GM12891 (cell line): ENCODE data around the gene HOMER2.
"Not testable (repeated sequence)": the region's sequence is repeated elsewhere in the genome, so short reads cannot be mapped to it uniquely, and the experiment has no call there.

ENCODE experiments used
- DNase-seq: peaks from one replicate; pipeline ENCODE4 v3.0.0; 2011; ENCODE audit warnings: low spot score; ENCODE audit not compliant: insufficient read length
- FAIRE-seq: peaks from 2 replicates; lab custom pipeline; 2011; peaks lifted over from hg19 to GRCh38; lab: Jason Lieb, UNC
- PAX5 ChIP-seq: IDR thresholded peaks from 2 replicates; pipeline ENCODE4 v1.6.1; 2011; ENCODE audit warnings: low read length, moderate library complexity, mild to moderate bottlenecking; ENCODE audit not compliant: insufficient read depth, severe bottlenecking
- POLR2A ChIP-seq: IDR thresholded peaks from 2 replicates; pipeline ENCODE4 v1.6.1; 2011; ENCODE audit warnings: low read depth, low read length, control low read depth
- POLR2AphosphoS5 ChIP-seq: IDR thresholded peaks from 2 replicates; pipeline ENCODE4 v1.6.1; 2011; ENCODE audit warnings: low read depth, low read length, control low read depth
- POU2F2 ChIP-seq: IDR thresholded peaks from 2 replicates; pipeline ENCODE4 v1.6.1; 2011; ENCODE audit warnings: low read depth, mild to moderate bottlenecking, control low read depth, low read length, moderate library complexity
- SPI1 ChIP-seq: IDR thresholded peaks from 2 replicates; pipeline ENCODE4 v1.6.1; 2011; ENCODE audit warnings: low read depth, low read length, control low read depth
- TAF1 ChIP-seq: IDR thresholded peaks from 2 replicates; pipeline ENCODE4 v1.6.1; 2011; ENCODE audit warnings: low read depth, low read length, control low read depth

HOMER2 gene

GRCh38 chr15:82870727-82871320 is 81.7 kb downstream of the HOMER2 start:
- TF ChIP-seq PAX5 (no peak), SPI1 (no peak), POLR2AphosphoS5 (no peak), TAF1 (no peak), POLR2A (no peak), POU2F2 (no peak)
- FAIRE-seq (no peak), DNase-seq (no peak)

- FAIRE-seq, DNase-seq: not testable (repeated sequence)
Observed at GRCh38 chr15:82865981-82866380, 86.5 kb downstream of the HOMER2 start.

GRCh38 chr15:82865581-82865980 is 86.9 kb downstream of the HOMER2 start:
- FAIRE-seq, DNase-seq: not testable (repeated sequence)

GRCh38 chr15:82864967-82865366 is 87.6 kb downstream of the HOMER2 start:
- DNase-seq (no peak), FAIRE-seq (no peak)
- no peak for TF ChIP-seq SPI1
- TF ChIP-seq POU2F2 = no peak
- no peak for TF ChIP-seq POLR2A
- no peak for TF ChIP-seq PAX5
- no peak for TF ChIP-seq TAF1
- TF ChIP-seq POLR2AphosphoS5 = no peak

- TF ChIP-seq POLR2AphosphoS5 (no peak), POU2F2 (no peak), PAX5 (no peak), SPI1 (no peak), TAF1 (no peak), POLR2A (no peak)
- FAIRE-seq = no peak
- no peak for DNase-seq
Observed at GRCh38 chr15:82862886-82863285, 89.6 kb downstream of the HOMER2 start.

GRCh38 chr15:82858932-82859331 is 93.6 kb downstream of the HOMER2 start:
- no peak for FAIRE-seq
- TF ChIP-seq POU2F2 (no peak), PAX5 (no peak), SPI1 (no peak), POLR2A (no peak), TAF1 (no peak), POLR2AphosphoS5 (no peak)
- no peak for DNase-seq

- DNase-seq (no peak), FAIRE-seq (no peak)
- TF ChIP-seq PAX5 = no peak
- TF ChIP-seq POU2F2 = no peak
- TF ChIP-seq TAF1 = no peak
- no peak for TF ChIP-seq POLR2A
- no peak for TF ChIP-seq SPI1
- no peak for TF ChIP-seq POLR2AphosphoS5
Observed at GRCh38 chr15:82856397-82857170, 95.9 kb downstream of the HOMER2 start.

GRCh38 chr15:82855286-82856100 is 97.0 kb downstream of the HOMER2 start:
- DNase-seq = no peak
- TF ChIP-seq SPI1 = no peak
- no peak for TF ChIP-seq POLR2A
- no peak for TF ChIP-seq PAX5
- FAIRE-seq = no peak

- FAIRE-seq = no peak
- TF ChIP-seq PAX5 (no peak), TAF1 (no peak), POU2F2 (no peak), POLR2AphosphoS5 (no peak), POLR2A (no peak), SPI1 (no peak)
- DNase-seq = no peak
Observed at GRCh38 chr15:82854554-82854953, 98.0 kb downstream of the HOMER2 start.
